ENCODE measurements around the gene EYA4. TPM values are rescaled to one million over a fixed set of nuclear protein-coding genes. Genes with fewer than 3 reads are reported as not detected.

EYA4 gene
- total RNA-seq, 3 donors from 2014 or later = not detected

- Mint-ChIP-seq H3K36me3 (ENCODE audit: insufficient read depth) (no peaks in the 10 kb centered on the region), H3K4me1 (ENCODE audit: low read depth) (no peaks in the 10 kb centered on the region), H3K4me3 (no peak overlapping the region), H3K27me3 (ENCODE audit: low read depth) (no peaks in the 10 kb centered on the region), H3K9me3 (peaks cover 4% of the 10 kb centered on the region)
- ATAC-seq (no peak), DNase-seq (no peak)
These were observed 158.3 kb downstream of the EYA4 start for GRCh38 chr6:133399426-133399825.

- no peak overlapping the region for H3K4me3 Mint-ChIP-seq
- no peaks in the 10 kb centered on the region for H3K27me3 Mint-ChIP-seq (ENCODE audit: low read depth)
- no peaks in the 10 kb centered on the region for H3K4me1 Mint-ChIP-seq (ENCODE audit: low read depth)
- peaks cover 4% of the 10 kb centered on the region for H3K9me3 Mint-ChIP-seq
- DNase-seq (no peak), ATAC-seq (no peak)
- no peaks in the 10 kb centered on the region for H3K36me3 Mint-ChIP-seq (ENCODE audit: insufficient read depth)
These were observed 163.0 kb downstream of the EYA4 start for GRCh38 chr6:133404151-133404550.

GRCh38 chr6:133404728-133405127, 163.6 kb downstream of the EYA4 start:
- DNase-seq = no peak
- Mint-ChIP-seq H3K36me3 (ENCODE audit: insufficient read depth) (no peaks in the 10 kb centered on the region), H3K9me3 (peaks cover 4% of the 10 kb centered on the region), H3K4me1 (ENCODE audit: low read depth) (no peaks in the 10 kb centered on the region), H3K4me3 (no peak overlapping the region), H3K27me3 (ENCODE audit: low read depth) (no peaks in the 10 kb centered on the region)
- no peak for ATAC-seq

GRCh38 chr6:133407320-133408100, 166.4 kb downstream of the EYA4 start:
- DNase-seq = no peak
- Mint-ChIP-seq H3K4me1 (ENCODE audit: low read depth) (no peaks in the 10 kb centered on the region), H3K27me3 (ENCODE audit: low read depth) (no peaks in the 10 kb centered on the region), H3K9me3 (no peaks in the 10 kb centered on the region), H3K4me3 (no peak overlapping the region), H3K36me3 (ENCODE audit: insufficient read depth) (no peaks in the 10 kb centered on the region)
- ATAC-seq = no peak

GRCh38 chr6:133408132-133408531, 167.0 kb downstream of the EYA4 start:
- H3K27me3 Mint-ChIP-seq (ENCODE audit: low read depth) = no peaks in the 10 kb centered on the region
- no peaks in the 10 kb centered on the region for H3K9me3 Mint-ChIP-seq
- H3K4me1 Mint-ChIP-seq (ENCODE audit: low read depth) = no peaks in the 10 kb centered on the region
- H3K4me3 Mint-ChIP-seq = no peak overlapping the region
- DNase-seq (no peak), ATAC-seq (no peak)
- no peaks in the 10 kb centered on the region for H3K36me3 Mint-ChIP-seq (ENCODE audit: insufficient read depth)

GRCh38 chr6:133408543-133408942, 167.4 kb downstream of the EYA4 start:
- DNase-seq (no peak), ATAC-seq (no peak)
- no peaks in the 10 kb centered on the region for H3K4me1 Mint-ChIP-seq (ENCODE audit: low read depth)
- H3K36me3 Mint-ChIP-seq (ENCODE audit: insufficient read depth) = no peaks in the 10 kb centered on the region
- H3K9me3 Mint-ChIP-seq = no peaks in the 10 kb centered on the region
- H3K4me3 Mint-ChIP-seq = no peak overlapping the region
- no peaks in the 10 kb centered on the region for H3K27me3 Mint-ChIP-seq (ENCODE audit: low read depth)

GRCh38 chr6:133410638-133411435, 169.7 kb downstream of the EYA4 start:
- no peak overlapping the region for H3K4me3 Mint-ChIP-seq
- no peak for DNase-seq
- H3K9me3 Mint-ChIP-seq = no peaks in the 10 kb centered on the region
- no peaks in the 10 kb centered on the region for H3K36me3 Mint-ChIP-seq (ENCODE audit: insufficient read depth)
- no peaks in the 10 kb centered on the region for H3K27me3 Mint-ChIP-seq (ENCODE audit: low read depth)
- no peak for ATAC-seq
- no peaks in the 10 kb centered on the region for H3K4me1 Mint-ChIP-seq (ENCODE audit: low read depth)

GRCh38 chr6:133411757-133412156, 170.6 kb downstream of the EYA4 start:
- no peaks in the 10 kb centered on the region for H3K27me3 Mint-ChIP-seq (ENCODE audit: low read depth)
- no peaks in the 10 kb centered on the region for H3K4me1 Mint-ChIP-seq (ENCODE audit: low read depth)
- no peaks in the 10 kb centered on the region for H3K36me3 Mint-ChIP-seq (ENCODE audit: insufficient read depth)
- DNase-seq (no peak), ATAC-seq (no peak)
- no peaks in the 10 kb centered on the region for H3K9me3 Mint-ChIP-seq
- no peak overlapping the region for H3K4me3 Mint-ChIP-seq

GRCh38 chr6:133415262-133415661, 174.1 kb downstream of the EYA4 start:
- Mint-ChIP-seq H3K4me1 (ENCODE audit: low read depth) (no peaks in the 10 kb centered on the region), H3K27me3 (ENCODE audit: low read depth) (no peaks in the 10 kb centered on the region), H3K4me3 (no peak overlapping the region), H3K36me3 (ENCODE audit: insufficient read depth) (no peaks in the 10 kb centered on the region), H3K9me3 (no peaks in the 10 kb centered on the region)
- ATAC-seq (no peak), DNase-seq (no peak)

GRCh38 chr6:133418108-133418507, 177.0 kb downstream of the EYA4 start:
- Mint-ChIP-seq H3K36me3 (ENCODE audit: insufficient read depth) (no peaks in the 10 kb centered on the region), H3K4me3 (no peak overlapping the region), H3K27me3 (ENCODE audit: low read depth) (no peaks in the 10 kb centered on the region), H3K9me3 (no peaks in the 10 kb centered on the region), H3K4me1 (ENCODE audit: low read depth) (no peaks in the 10 kb centered on the region)
- no peak for ATAC-seq
- DNase-seq = no peak

- no peak for ATAC-seq
- Mint-ChIP-seq H3K36me3 (ENCODE audit: insufficient read depth) (no peaks in the 10 kb centered on the region), H3K4me1 (ENCODE audit: low read depth) (no peaks in the 10 kb centered on the region), H3K9me3 (no peaks in the 10 kb centered on the region), H3K27me3 (ENCODE audit: low read depth) (no peaks in the 10 kb centered on the region), H3K4me3 (no peak overlapping the region)
- DNase-seq = no peak
These were observed 182.1 kb downstream of the EYA4 start for GRCh38 chr6:133423242-133423641.

- no peaks in the 10 kb centered on the region for H3K27me3 Mint-ChIP-seq (ENCODE audit: low read depth)
- no peaks in the 10 kb centered on the region for H3K4me1 Mint-ChIP-seq (ENCODE audit: low read depth)
- DNase-seq (no peak), ATAC-seq (no peak)
- peaks cover 3% of the 10 kb centered on the region for H3K9me3 Mint-ChIP-seq
- H3K36me3 Mint-ChIP-seq (ENCODE audit: insufficient read depth) = no peaks in the 10 kb centered on the region
- no peak overlapping the region for H3K4me3 Mint-ChIP-seq
These were observed 183.2 kb downstream of the EYA4 start for GRCh38 chr6:133424359-133424758.

- no peaks in the 10 kb centered on the region for H3K36me3 Mint-ChIP-seq (ENCODE audit: insufficient read depth)
- H3K9me3 Mint-ChIP-seq = peaks cover 3% of the 10 kb centered on the region
- no peak for DNase-seq
These were observed 184.9 kb downstream of the EYA4 start for GRCh38 chr6:133426038-133426437.

GRCh38 chr6:133428295-133428694, 187.1 kb downstream of the EYA4 start:
- Mint-ChIP-seq H3K36me3 (ENCODE audit: insufficient read depth) (no peaks in the 10 kb centered on the region), H3K27me3 (ENCODE audit: low read depth) (no peaks in the 10 kb centered on the region), H3K9me3 (peaks cover 3% of the 10 kb centered on the region), H3K4me3 (no peak overlapping the region), H3K4me1 (ENCODE audit: low read depth) (no peaks in the 10 kb centered on the region)
- no peak for DNase-seq
- no peak for ATAC-seq

More at GRCh38 chr6:133426038-133426437, 184.9 kb downstream of the EYA4 start:
- Mint-ChIP-seq H3K4me1 (ENCODE audit: low read depth) (no peaks in the 10 kb centered on the region), H3K27me3 (ENCODE audit: low read depth) (no peaks in the 10 kb centered on the region), H3K4me3 (no peak overlapping the region)
- ATAC-seq = no peak

- ATAC-seq (no peak), DNase-seq (no peak)
- H3K36me3 Mint-ChIP-seq (ENCODE audit: insufficient read depth) = no peaks in the 10 kb centered on the region
- H3K4me1 Mint-ChIP-seq (ENCODE audit: low read depth) = no peaks in the 10 kb centered on the region
- no peak overlapping the region for H3K4me3 Mint-ChIP-seq
- peaks cover 3% of the 10 kb centered on the region for H3K9me3 Mint-ChIP-seq
- no peaks in the 10 kb centered on the region for H3K27me3 Mint-ChIP-seq (ENCODE audit: low read depth)
These were observed 189.4 kb downstream of the EYA4 start for GRCh38 chr6:133430530-133430929.
